ENCODE data around the gene ERCC1.

GRCh38 chr19:45402298-45403061 is 21.2 kb downstream of the ERCC1 start:
- TF ChIP-seq, protein P1, sequence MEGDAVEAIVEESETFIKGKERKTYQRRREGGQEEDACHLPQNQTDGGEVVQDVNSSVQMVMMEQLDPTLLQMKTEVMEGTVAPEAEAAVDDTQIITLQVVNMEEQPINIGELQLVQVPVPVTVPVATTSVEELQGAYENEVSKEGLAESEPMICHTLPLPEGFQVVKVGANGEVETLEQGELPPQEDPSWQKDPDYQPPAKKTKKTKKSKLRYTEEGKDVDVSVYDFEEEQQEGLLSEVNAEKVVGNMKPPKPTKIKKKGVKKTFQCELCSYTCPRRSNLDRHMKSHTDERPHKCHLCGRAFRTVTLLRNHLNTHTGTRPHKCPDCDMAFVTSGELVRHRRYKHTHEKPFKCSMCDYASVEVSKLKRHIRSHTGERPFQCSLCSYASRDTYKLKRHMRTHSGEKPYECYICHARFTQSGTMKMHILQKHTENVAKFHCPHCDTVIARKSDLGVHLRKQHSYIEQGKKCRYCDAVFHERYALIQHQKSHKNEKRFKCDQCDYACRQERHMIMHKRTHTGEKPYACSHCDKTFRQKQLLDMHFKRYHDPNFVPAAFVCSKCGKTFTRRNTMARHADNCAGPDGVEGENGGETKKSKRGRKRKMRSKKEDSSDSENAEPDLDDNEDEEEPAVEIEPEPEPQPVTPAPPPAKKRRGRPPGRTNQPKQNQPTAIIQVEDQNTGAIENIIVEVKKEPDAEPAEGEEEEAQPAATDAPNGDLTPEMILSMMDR (IDR thresholded peaks at IDR 0.05), result peak in 1 of 3 experiments; percentile 13
- no peak for TF ChIP-seq POLR2A (IDR thresholded peaks at IDR 0.05)

Data from vagina (tissue), 2 donors.